GM21619 (cell line): ENCODE results near the gene RALY.
"Not testable (repeated sequence)": the region's sequence is repeated elsewhere in the genome, so short reads cannot be mapped to it uniquely, and the experiment has no call there.

ENCODE experiments used
- ATAC-seq: cut with Tn5 transposase; IDR thresholded peaks from one replicate; pipeline ENCODE4 v1.9.1; 2021; ENCODE audit not compliant: unreplicated experiment

The RALY gene

DNA sequence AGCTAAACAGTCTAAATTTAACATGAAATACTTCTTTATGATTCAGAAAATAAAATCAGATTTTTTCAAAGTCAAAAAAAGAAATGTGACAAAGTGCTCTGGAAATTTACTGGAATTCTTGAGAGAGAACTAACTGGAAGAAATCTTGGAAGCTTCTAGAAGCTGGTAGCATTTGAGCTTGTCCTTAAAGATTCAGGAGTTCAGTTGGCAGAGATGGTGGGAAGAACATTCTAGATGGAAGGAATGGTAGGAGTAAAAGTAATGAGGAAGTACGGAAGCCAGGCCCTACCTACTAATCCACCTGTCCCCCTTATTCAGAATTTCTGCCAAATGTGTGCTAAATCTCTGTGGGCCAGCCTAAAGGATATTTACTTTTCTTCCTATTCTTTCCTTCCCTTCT is 21.2 kb downstream of the RALY start:
- no peak for ATAC-seq

DNA sequence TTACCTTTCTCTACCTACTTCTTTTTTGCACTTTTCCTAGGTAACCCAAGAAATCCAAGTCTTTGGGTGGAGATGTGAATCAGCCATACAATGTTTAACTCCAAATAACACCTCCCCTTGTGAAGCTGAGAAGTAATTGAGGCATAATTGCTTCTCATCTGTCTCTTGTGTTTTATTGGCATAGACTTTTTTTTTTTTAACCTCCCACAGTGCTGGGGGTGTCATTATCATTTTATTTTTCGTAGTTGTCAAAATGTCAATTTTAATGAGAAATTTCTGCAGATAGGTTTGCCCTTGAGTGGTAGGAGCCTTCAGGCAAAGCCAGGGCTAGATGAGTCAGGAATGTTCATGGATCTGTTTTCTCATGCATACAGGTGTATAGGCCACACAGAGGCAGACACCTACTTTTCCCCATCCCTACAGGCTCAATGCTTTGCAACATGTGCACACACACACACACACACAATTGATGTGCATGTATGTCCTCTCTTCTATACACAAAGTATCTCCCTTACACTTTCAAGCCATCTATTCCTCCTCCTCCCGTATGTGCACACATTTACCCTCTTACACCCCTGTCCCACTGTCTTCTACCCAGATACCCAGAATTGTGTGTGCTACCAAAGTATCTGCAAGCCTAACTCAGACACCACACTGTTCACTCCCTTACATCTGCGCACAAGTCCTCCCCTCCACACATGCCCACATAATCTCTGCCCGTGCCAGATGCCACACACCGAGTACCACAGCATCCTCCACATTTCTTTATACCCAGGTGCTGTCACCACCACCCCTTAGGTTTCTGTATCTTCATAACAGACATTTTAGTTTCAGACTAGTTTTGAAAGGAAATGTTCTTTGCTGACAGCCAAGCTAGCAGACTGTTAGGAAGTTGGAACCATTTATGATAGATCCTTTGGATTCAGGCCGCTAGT is 22.0 kb downstream of the RALY start:
- no peak for ATAC-seq

DNA sequence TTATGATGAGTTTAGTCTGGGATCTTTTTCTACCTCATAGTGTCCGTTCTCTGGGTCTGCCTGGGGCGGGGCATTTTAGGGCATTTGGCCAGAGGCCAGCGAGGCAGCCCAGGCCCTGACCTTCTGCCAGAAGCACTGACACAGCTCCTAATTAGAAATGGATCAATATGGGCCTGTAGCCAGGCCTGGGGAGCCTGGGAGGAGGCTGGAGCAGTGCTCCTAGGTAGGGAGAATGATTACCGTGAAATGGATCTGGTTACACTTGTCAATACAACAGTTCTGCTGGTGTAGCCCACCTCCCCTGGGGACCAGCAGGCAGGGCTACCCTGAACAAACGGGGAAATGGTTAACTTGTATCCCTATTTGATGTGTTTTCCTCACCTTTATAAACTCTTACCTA is 23.0 kb downstream of the RALY start:
- no peak for ATAC-seq

DNA sequence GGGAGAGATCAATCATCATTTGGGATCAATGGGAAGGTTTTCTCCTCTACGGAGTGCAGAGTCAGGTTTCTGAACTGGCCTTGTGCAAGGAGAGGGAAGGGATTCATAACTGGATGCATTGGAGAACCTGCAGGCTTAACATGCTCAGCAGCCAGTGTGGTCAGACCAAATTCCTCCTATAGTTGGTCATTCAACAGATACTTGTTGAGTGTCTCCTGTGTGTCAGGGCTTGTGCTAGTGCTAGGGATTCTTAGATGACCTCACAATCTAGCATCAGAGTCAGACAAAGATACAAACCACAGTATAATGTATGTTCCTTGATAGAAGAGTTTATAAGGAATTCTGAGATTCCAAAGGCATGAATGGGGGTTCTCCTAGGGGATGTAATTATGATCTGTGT is 23.9 kb downstream of the RALY start:
- no peak for ATAC-seq

DNA sequence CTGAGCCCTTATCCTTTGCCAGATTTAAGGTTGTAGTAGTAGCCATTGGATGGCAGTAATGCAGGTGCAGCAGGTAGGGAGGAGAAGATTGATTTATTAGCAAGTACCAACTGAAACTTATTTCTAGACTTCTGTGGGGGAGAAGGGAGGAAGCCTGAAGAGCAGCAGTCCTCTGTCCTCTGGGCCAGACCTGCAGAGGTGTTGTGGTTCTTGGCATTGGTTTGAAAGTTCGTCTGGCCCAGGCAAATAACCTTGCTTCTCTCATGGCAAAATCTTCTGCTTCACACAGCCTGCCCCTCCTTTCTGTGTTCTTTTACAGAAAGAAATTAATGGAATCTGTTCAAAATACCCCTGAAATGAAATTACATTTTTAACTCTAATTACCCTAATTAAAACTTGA is 24.5 kb downstream of the RALY start:
- ATAC-seq, result no peak

DNA sequence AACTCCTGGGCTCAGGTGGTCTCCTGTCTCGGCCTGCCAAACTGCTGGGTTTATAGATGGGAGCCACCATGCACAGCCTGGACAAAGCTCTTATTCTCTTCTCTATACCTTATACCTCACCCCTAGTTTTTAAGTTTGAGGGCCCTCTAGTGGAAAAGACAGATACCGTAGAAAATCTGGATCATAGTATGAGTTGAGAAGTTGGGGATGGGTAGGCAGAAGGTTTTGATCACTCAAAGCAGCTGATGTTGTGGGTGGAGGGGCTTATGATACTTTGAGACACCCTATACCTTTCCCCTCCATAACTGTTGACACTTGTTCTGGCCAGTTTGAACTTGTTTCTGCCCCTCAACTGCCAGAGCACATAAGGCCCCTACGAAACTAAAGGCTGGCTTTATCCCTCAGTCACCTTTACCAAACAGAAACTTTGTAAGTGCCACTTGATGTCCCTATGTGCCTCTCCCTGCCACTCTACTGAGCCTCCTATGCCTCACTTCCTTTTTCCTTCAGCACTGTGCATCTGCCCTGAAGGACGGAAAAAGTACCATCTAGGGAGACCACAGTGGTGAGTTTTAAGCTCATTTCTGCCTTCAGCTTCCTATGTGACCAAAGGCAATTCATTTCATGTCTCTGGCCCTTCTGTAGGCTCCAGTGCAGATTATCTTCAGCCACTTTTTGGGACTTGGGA is 28.6 kb downstream of the RALY start:
- ATAC-seq, result no peak

DNA sequence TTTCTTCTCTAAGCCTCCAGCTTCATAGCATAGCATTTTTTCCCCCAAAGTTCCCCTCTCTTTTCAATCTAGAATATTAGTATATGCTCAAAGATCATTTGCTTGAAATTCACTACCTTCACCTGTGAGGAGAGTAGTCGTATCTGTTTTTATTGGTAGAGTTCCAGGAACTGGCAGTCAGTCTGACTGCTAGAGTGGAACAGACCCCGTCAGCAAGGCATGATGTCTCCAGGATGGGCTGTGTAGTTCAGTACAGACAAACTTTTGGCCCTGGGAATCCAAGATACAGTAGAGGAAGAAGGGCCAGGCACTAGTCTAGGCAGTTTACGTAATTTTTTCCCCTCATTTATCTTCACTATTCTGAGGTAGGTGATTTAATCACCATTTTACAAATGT is 29.1 kb downstream of the RALY start:
- ATAC-seq, result no peak

DNA sequence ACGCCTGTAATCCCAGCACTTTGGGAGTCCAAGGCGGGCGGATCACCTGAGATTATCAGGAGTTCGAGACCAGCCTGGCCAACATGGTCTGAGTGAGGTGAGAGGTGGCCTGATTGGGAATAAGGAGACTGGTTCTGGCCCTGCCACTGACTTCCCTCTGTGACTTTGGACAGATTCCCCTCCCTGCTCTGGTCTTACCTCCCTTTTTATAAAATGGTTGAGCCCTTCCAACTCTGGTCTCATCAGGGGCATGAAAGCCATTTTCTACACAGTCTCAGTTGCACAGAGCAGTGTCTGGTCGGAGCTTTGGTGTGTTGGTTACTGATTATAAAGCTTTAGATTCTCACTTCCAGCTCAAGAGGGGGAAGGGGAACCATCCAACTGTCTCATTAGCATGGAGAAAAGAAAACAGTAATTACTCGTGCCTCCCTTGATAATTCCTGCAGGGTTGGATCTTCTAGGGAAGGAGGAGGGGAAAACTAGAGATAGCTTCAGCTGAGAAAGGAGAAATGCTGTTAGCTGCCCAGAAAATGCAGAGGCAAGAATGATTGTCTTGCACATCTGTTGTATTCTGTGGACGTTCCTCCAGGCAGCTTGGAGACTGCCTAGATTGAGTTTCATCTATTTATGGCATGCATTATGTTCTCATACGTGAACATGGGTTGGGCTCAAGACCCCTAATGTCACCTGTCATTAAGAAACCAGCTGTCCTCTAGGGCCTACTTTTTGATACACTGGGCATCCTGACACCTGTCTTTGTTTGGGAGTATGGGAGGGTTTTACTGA is 30.4 kb downstream of the RALY start:
- ATAC-seq, result no peak

DNA sequence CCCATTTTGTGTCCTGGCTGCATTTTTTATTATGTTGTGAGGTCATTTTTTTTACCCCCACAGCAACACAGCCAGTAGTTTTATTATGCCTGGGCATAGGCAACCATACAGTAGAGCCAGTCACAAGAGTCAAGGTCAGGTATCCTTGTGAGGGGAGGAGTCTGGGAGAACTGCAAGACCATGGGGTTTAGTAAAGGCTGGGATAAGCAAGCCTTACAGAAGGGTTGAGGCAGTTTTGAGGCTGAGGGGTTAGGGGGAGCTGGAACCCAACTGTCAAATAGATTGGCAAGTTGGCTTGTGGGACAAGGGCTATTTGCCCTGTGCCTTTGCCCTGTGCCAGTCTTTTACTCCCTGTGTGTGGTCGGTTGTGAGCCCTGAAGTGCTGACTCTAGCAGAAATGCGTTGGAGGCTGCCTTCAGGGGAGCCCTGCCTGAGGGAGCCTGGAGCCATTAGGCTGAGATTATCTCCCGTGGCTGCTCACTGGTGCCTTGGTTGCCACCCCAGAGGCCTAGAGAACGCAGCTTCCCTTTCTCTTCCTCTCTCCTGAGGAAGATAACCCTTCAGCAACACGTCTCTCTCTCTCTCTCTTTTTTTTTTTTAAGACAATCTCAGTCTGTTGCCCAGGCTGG is 31.1 kb downstream of the RALY start:
- no peak for ATAC-seq

DNA sequence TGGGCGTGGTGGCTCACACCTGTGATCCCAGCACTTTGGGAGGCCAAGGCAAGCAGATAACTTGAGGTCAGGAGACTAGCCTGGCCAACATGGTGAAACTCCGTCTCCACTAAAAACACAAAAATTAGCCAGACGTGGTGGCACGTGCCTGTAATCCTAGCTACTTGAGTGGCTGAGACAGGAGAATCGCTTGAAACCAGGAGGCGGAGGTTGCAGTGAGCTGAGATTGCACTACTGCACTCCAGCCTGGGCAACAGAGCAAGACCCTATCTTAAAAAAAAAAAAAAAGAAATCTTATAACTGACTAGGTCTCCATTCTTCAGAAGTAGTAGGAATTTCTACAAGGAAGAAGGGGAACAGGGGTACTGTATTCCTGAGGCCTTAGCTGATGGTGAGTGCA is 34.3 kb downstream of the RALY start:
- not testable (repeated sequence) for ATAC-seq

DNA sequence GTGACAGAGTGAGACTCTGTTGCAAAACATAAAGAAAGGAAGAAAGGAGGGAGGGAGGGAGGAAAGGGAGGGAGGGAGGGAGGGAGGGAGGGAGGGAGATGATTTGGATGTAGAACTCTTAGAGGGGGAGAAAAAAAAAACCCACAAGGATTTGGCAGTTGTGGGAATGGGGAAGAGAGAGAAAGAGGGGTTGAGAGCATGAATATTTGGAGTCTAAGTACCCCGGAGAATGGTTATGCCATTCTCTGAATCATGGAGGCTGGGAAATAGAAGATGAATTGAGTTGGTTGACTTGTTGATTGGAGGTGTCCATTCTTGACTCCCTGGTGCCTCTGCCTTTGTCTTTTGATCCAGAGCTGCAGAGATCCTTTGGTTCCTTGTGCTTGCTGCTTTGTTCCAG is 35.7 kb downstream of the RALY start:
- ATAC-seq, result no peak

DNA sequence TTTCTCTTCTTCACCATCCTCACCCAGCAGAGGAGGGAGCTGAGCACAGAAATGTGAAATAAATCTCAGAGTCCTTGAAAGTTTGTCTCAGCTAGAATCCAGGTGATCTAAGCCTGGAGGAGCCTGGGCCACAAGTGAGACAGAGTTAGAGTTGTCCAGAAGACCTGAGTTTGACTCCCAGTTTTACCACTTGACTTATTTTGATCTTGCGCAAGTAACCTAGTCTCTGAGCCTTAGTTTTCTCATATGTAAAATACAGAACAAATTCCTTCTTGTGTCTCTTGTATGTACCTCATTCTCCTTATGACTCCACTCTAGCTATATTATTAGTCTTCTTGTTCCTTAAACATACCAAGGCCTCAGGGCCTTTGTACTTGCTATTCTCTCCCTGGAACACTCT is 36.7 kb downstream of the RALY start:
- ATAC-seq, result no peak

DNA sequence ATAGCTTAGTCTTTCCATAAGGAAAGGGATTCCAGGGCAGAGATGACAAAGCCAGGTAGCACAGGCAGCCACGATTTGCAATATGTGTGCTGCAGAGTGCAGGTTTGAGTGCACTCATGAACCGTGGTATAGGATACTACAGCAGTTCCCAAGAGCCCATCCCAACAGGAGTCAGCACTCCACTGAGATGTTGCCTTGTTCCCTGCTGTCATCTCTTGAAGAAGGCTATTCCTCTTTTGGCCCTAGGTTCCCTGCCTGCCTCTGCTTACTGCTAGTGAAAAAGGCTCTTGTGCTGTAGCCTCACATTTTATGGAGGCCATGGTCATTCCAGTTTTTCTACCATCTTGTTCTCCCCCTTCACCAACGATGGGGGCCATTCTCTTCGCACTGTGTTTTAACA is 40.2 kb downstream of the RALY start:
- no peak for ATAC-seq

DNA sequence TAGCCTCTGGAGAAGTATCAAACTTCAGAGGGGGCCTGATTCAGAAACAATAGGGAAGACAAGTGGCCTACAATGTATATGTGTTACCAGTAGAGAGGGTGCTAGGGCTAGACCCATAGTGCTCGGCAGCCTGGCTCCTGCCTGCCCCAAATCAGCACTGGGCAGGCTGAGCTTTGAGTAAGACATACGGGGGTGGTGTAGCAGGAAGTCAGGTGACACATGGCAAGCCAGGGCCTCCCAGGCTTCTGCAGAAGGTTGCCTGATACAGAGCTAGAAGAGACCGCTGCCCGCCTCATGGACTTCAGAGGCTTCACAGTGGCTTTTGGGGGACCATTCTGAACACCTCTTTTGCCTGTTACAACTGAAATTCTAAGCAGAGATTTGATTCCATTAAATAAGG is 43.4 kb downstream of the RALY start:
- ATAC-seq, result no peak

DNA sequence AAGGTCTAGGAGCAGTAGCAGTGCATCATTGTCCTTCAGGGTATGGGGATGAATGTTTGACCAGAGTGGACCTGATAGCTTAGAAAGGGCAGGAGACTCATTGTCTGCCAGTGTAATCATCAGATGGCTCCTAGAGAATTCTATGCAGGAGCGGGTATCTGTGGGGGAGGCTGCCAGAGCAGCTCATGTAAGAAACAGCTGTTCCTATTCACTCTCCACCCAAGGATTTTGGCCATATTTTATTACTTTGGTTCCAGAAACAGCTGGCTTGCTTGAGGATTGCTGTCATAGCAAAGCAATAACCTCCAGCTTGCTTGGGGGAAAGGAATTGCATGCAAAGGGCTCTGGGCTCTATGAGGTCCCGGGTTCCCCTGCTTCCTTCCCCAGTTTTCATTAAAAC is 44.1 kb downstream of the RALY start:
- no peak for ATAC-seq

DNA sequence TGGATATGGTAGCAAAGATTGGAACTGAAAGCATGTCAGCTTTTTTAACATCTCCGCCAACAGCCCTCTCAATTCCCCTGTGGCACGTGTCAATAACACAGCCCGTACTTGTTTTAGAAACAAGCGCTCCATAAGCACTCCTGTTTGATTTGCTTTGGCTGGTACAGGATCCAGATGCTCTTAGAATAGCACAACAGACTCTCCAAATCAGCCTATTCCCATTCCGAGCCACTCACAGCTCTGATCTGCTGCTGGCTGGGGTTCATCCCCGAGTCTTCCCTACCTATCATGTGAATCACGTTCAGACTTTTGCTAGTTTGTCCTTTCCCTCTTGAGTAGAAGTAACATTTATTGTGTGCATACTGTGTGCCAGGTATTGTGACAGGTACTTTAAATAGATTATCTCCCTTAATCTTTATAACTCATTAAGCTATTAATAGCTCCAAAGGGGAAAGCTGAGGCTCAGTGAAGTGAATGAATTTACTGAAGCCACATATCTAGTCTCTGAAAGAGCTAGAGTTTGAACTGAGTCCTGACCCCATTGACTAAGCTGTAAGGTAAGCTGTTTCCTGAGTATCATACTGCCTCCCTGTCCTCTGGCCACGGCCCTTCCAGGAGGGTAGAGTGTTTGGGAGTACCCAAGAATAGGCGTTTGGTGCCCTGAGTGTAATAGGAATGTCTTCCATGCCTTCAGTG is 46.7 kb downstream of the RALY start:
- no peak for ATAC-seq

DNA sequence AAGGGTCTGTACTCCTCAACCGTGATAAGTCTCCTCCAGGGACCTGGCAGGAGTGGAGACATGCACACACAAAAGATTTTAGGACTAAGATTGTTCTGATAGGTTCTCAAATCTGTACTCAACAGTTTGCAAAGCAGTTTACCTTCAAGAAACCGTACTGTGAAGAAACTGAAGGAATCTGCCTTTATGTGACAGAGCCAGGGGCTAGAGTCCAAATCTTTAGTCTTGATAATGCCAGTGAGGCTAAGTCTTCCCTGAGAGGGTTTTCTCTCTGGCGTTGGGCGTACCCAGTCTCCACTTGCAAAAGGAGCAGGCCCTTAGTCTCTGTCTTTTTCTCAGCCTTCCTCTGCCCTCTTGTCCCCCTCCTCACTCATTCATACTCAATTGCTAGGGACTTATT is 47.5 kb downstream of the RALY start:
- no peak for ATAC-seq

DNA sequence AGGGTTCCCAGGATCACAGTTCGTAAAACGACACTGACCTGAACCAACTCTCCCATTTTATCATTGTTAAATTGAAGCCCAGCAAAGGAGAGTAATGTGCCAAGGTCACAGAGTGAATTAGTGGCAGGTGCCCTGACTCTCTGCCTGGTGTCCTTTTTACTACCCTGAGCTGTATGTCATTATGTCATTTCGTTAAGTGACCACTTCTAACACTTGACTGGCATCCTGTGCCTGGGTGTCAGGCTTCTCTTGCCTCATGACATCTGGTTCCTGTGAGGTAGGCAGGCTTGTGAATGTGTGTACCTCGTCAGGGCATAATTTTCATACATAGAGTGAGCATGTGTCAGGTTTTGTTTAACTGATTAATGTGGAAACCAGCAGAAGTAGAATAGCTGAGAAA is 48.6 kb downstream of the RALY start:
- no peak for ATAC-seq

DNA sequence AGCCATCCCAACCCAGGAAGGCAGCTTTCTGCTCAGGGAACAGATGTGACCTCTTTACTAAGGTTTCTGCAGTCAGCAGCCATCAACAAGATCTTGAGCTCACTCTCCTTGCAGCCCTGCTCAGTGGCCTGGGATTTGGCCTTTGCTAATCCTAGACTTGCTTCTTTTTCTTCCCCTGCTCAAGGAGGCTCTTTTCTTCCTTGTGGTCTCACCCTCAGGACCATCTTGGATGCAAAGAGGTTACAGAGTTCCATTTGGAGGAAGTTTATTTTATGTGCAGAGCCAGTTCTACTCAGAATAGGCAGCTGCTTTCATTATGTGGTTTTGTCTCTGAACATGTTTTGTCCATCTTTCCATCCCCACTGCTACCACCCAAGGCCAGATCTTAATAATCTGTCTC is 49.3 kb downstream of the RALY start:
- no peak for ATAC-seq

DNA sequence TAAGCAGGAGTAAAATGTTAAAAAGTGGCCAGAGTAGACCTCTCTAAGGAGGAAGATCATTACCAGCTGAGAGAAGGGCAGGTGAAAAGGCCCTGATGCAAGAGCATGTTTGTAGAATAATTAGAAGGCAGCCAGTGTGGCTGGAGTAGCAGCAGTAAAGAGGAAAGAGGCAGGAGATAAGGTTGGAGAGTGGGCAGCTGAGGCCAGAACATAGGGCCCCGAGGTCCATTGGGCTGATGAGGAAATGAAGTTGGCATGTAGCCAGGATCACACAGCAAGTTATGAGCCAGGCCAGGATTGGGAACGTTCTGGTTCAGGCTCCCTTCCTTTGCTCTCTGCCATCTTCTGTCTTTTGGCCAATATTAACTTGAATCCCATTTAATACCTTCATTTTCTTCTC is 51.6 kb downstream of the RALY start:
- ATAC-seq, result no peak
